K562 (cell line): Measurements from ENCODE around the gene FZD1. TPM values are rescaled to one million over a fixed set of nuclear protein-coding genes. Genes with fewer than 3 reads are reported as not detected.

ENCODE experiments used
- GTF2B ChIP-seq: IDR thresholded peaks from 2 replicates; pipeline ENCODE4 v1.6.1; 2011; ENCODE audit not compliant: insufficient read length; ENCODE audit errors: extremely low read depth
- KDM2B ChIP-seq: fragments of 250-450 bp; sonication (Bioruptor Pico); IDR thresholded peaks from 2 replicates; pipeline ENCODE4 v1.8.0; 2021; ENCODE audit warnings: mild to moderate bottlenecking, moderate library complexity
- PATZ1 ChIP-seq: fragments of 250-450 bp; sonication (Bioruptor Pico); IDR thresholded peaks from 2 replicates; pipeline ENCODE4 v1.5.0; 2020; ENCODE audit warnings: mild to moderate bottlenecking, borderline replicate concordance
- RERE ChIP-seq: sonication (generic); formaldehyde crosslinking; IDR thresholded peaks from 2 replicates; pipeline ENCODE4 v1.8.0; 2023; ENCODE audit warnings: missing genetic modification reagents, mild to moderate bottlenecking, borderline replicate concordance
- SIN3A ChIP-seq, 2 experiments: fragments of 150-350 bp in 1 of 2; IDR thresholded peaks; 2 replicates each; pipeline ENCODE4 v1.6.1; 2011 to 2016; ENCODE audit warnings: borderline replicate concordance in 2 of 2, low read depth in 2 of 2, low read length in 2 of 2, mild to moderate bottlenecking in 2 of 2, moderate library complexity in 2 of 2; ENCODE audit not compliant: control insufficient read depth in 1 of 2
- ZNF445 ChIP-seq: fragments of 250-450 bp; sonication (Bioruptor Pico); IDR thresholded peaks from 2 replicates; pipeline ENCODE4 v1.4.0; 2020; ENCODE audit warnings: low read depth, mild to moderate bottlenecking, moderate library complexity
- ZNF696 ChIP-seq: fragments of 250-450 bp; sonication (Bioruptor Pico); conservative IDR thresholded peaks from 2 replicates; pipeline ENCODE4 v1.4.0; 2020; ENCODE audit warnings: mild to moderate bottlenecking, moderate library complexity
- polyA plus RNA-seq, 8 experiments: library from polyadenylated mRNA; depleted of rRNA in 4 of 8; stranded (reverse) in 5 of 8; unstranded in 3 of 8; fragments of >200 nt; fragmentation: Nextera tagmentation in 2 of 8; fragmentation: Illumina TruSeq in 1 of 8; extraction: Ambion mirVana in 2 of 8; extraction: Trizol in 1 of 8; gene quantifications; 2 replicates each; pipeline versions ENCODE4 v1.2.1 to v1.2.3, GENCODE V29; 2011 to 2014; ENCODE audit warnings: inconsistent platforms in 1 of 8, missing spikeins in 1 of 8
- total RNA-seq, 7 experiments: library from RNA; depleted of rRNA in 6 of 7; stranded (reverse); fragments of >200 nt in 6 of 7; fragmentation: Illumina TruSeq in 2 of 7; extraction: Trizol in 2 of 7; gene quantifications; 2 replicates each; pipeline versions ENCODE4 v1.2.1 to v1.2.3, GENCODE V29; 2011 to 2021; ENCODE audit warnings: low replicate concordance in 1 of 7
- TF ChIP-seq, protein P1 (sequence below), 2 experiments: fragments of 450-650 bp in 1 of 2; sonication (generic) in 1 of 2; formaldehyde crosslinking; conservative IDR thresholded peaks; 2 replicates each; pipeline versions ENCODE4 v1.4.0 to v1.8.1; 2020 to 2022; ENCODE audit warnings: mild to moderate bottlenecking in 1 of 2, missing genetic modification reagents in 1 of 2
- TF ChIP-seq, protein P2 (sequence below): sonication (generic); formaldehyde crosslinking; IDR thresholded peaks from 2 replicates; pipeline ENCODE4 v1.8.0; 2023; ENCODE audit warnings: mild to moderate bottlenecking, missing genetic modification reagents
- TF ChIP-seq, protein P3 (sequence below): fragments of 250-450 bp; sonication (Bioruptor Pico); IDR thresholded peaks from 2 replicates; pipeline ENCODE4 v1.4.0; 2020; ENCODE audit warnings: mild to moderate bottlenecking

Gene FZD1
- total and polyA plus RNA-seq, 9 of the 15 experiments (the other 6 are each of a cell fraction or from before 2014, with no cell fraction given), result 0.25 to 5.1 (median 1.8) TPM

- no peak for TF ChIP-seq RERE (CRISPR knock-in tag)
- TF ChIP-seq, protein P1, sequence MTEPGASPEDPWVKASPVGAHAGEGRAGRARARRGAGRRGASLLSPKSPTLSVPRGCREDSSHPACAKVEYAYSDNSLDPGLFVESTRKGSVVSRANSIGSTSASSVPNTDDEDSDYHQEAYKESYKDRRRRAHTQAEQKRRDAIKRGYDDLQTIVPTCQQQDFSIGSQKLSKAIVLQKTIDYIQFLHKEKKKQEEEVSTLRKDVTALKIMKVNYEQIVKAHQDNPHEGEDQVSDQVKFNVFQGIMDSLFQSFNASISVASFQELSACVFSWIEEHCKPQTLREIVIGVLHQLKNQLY (CRISPR knock-in tag; conservative IDR thresholded peaks at IDR 0.05), result no peak
- TF ChIP-seq SIN3A (IDR thresholded peaks at IDR 0.05; ENCODE audit: borderline replicate concordance in 2 of 2, control insufficient read depth in 1 of 2, low read depth in 2 of 2, low read length in 2 of 2), result no peak
- TF ChIP-seq ZNF445 (CRISPR knock-in tag), result no peak
- TF ChIP-seq, protein P2, sequence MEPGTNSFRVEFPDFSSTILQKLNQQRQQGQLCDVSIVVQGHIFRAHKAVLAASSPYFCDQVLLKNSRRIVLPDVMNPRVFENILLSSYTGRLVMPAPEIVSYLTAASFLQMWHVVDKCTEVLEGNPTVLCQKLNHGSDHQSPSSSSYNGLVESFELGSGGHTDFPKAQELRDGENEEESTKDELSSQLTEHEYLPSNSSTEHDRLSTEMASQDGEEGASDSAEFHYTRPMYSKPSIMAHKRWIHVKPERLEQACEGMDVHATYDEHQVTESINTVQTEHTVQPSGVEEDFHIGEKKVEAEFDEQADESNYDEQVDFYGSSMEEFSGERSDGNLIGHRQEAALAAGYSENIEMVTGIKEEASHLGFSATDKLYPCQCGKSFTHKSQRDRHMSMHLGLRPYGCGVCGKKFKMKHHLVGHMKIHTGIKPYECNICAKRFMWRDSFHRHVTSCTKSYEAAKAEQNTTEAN, result no peak
- no peak for TF ChIP-seq GTF2B
- TF ChIP-seq KDM2B (CRISPR knock-in tag), result no peak
- no peak for TF ChIP-seq PATZ1 (CRISPR knock-in tag)
- TF ChIP-seq, protein P3, sequence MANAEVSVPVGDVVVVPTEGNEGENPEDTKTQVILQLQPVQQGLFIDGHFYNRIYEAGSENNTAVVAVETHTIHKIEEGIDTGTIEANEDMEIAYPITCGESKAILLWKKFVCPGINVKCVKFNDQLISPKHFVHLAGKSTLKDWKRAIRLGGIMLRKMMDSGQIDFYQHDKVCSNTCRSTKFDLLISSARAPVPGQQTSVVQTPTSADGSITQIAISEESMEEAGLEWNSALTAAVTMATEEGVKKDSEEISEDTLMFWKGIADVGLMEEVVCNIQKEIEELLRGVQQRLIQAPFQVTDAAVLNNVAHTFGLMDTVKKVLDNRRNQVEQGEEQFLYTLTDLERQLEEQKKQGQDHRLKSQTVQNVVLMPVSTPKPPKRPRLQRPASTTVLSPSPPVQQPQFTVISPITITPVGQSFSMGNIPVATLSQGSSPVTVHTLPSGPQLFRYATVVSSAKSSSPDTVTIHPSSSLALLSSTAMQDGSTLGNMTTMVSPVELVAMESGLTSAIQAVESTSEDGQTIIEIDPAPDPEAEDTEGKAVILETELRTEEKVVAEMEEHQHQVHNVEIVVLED (CRISPR knock-in tag), result no peak; the same call in 1 of the 2 replicates
- TF ChIP-seq ZNF696 (CRISPR knock-in tag), result no peak
Measured at GRCh38 chr7:91299952-91300775, 35.9 kb downstream of the FZD1 start (continued).
